MM.1S (cell line): Measurements from ENCODE around the gene CENPA.

Experiments used
- DNase-seq: peaks from one replicate; pipeline ENCODE4 v3.0.0-alpha.2; 2015
- H2AFZ ChIP-seq: fragments of 300-600 bp; sonication (generic); 2 replicates; pipeline ENCODE4 v1.6.0; 2016; ENCODE audit warnings: antibody characterized with exemption, low read length
- H3F3A ChIP-seq: fragments of 300-600 bp; sonication (generic); 2 replicates; pipeline ENCODE4 v1.6.1; 2016; ENCODE audit warnings: mild to moderate bottlenecking, antibody characterized with exemption, low read length, moderate library complexity, mixed read lengths; ENCODE audit not compliant: insufficient read depth
- H3K27ac ChIP-seq: fragments of 300-600 bp; sonication (generic); 2 replicates; pipeline ENCODE4 v1.5.1; 2016; ENCODE audit warnings: mild to moderate bottlenecking, low read length
- H3K27me3 ChIP-seq: fragments of 300-600 bp; sonication (generic); replicated peaks from 2 replicates; pipeline ENCODE4 v1.6.0; 2016; ENCODE audit warnings: low read length; ENCODE audit not compliant: insufficient read depth
- H3K36me3 ChIP-seq: fragments of 300-600 bp; sonication (generic); replicated peaks from 2 replicates; pipeline ENCODE4 v1.6.1; 2016; ENCODE audit warnings: mild to moderate bottlenecking, low read length, mixed read lengths; ENCODE audit not compliant: insufficient read depth
- H3K4me1 ChIP-seq: fragments of 300-600 bp; sonication (generic); 2 replicates; pipeline ENCODE4 v1.6.1; 2016; ENCODE audit warnings: low read length, mixed read lengths
- H3K4me2 ChIP-seq: fragments of 300-600 bp; sonication (generic); 2 replicates; pipeline ENCODE4 v1.6.0; 2016; ENCODE audit warnings: low read depth, low read length
- H3K4me3 ChIP-seq: fragments of 300-600 bp; sonication (generic); 2 replicates; pipeline ENCODE4 v1.5.1; 2016; ENCODE audit warnings: low read length, mixed read lengths
- H3K79me2 ChIP-seq: fragments of 300-600 bp; sonication (generic); 2 replicates; pipeline ENCODE4 v1.6.1; 2016; ENCODE audit warnings: mixed run types, low read length, mixed read lengths
- H3K9ac ChIP-seq: fragments of 300-600 bp; sonication (generic); 2 replicates; pipeline ENCODE4 v1.6.1; 2016; ENCODE audit warnings: low read length, mixed read lengths
- H3K9me2 ChIP-seq: fragments of 300-600 bp; sonication (generic); replicated peaks from 2 replicates; pipeline ENCODE4 v1.6.1; 2016; ENCODE audit warnings: mild to moderate bottlenecking, low read length, mixed read lengths; ENCODE audit not compliant: insufficient read depth
- H3K9me3 ChIP-seq: fragments of 300-600 bp; sonication (generic); replicated peaks from 2 replicates; pipeline ENCODE4 v1.6.1; 2016; ENCODE audit warnings: mild to moderate bottlenecking, low read length, mixed read lengths; ENCODE audit not compliant: insufficient read depth
- H4K20me1 ChIP-seq: fragments of 300-600 bp; sonication (generic); 2 replicates; pipeline ENCODE4 v1.6.1; 2016; ENCODE audit warnings: mild to moderate bottlenecking, low read length, moderate library complexity, mixed read lengths; ENCODE audit not compliant: insufficient read depth
- EZH2 ChIP-seq: fragments of 300-600 bp; sonication (generic); optimal IDR thresholded peaks from 2 replicates; pipeline ENCODE3; 2017; ENCODE audit warnings: low read depth, mild to moderate bottlenecking, antibody characterized with exemption, low read length, mixed read lengths
- EZH2phosphoT487 ChIP-seq: fragments of 300-600 bp; sonication (generic); IDR thresholded peaks from 2 replicates; pipeline ENCODE4 v1.6.1; 2018; ENCODE audit warnings: antibody characterized with exemption, low read length
- TF ChIP-seq, protein P1 (sequence below): fragments of 300-600 bp; sonication (generic); IDR thresholded peaks from 2 replicates; pipeline ENCODE4 v1.5.1; 2016; ENCODE audit warnings: antibody characterized with exemption, low read length, mixed read lengths

CENPA gene

GRCh38 chr2:26778507-26778906 is 7.3 kb upstream of the CENPA start:
- Histone ChIP-seq H3F3A (no peaks in the 10 kb centered on the region), H3K9me3 (no peaks in the 10 kb centered on the region), H4K20me1 (no peaks in the 10 kb centered on the region), H3K4me1 (no peaks in the 10 kb centered on the region), H3K27ac (no peak overlapping the region), H3K4me2 (no peak overlapping the region), H2AFZ (no peak overlapping the region), H3K4me3 (no peak overlapping the region), H3K27me3 (no peaks in the 10 kb centered on the region), H3K79me2 (no peaks in the 10 kb centered on the region), H3K9me2 (no peaks in the 10 kb centered on the region), H3K36me3 (no peaks in the 10 kb centered on the region), H3K9ac (no peak overlapping the region)
- no peak for DNase-seq
- TF ChIP-seq EZH2phosphoT487 (no peak), EZH2 (no peak)
- TF ChIP-seq, protein P1, sequence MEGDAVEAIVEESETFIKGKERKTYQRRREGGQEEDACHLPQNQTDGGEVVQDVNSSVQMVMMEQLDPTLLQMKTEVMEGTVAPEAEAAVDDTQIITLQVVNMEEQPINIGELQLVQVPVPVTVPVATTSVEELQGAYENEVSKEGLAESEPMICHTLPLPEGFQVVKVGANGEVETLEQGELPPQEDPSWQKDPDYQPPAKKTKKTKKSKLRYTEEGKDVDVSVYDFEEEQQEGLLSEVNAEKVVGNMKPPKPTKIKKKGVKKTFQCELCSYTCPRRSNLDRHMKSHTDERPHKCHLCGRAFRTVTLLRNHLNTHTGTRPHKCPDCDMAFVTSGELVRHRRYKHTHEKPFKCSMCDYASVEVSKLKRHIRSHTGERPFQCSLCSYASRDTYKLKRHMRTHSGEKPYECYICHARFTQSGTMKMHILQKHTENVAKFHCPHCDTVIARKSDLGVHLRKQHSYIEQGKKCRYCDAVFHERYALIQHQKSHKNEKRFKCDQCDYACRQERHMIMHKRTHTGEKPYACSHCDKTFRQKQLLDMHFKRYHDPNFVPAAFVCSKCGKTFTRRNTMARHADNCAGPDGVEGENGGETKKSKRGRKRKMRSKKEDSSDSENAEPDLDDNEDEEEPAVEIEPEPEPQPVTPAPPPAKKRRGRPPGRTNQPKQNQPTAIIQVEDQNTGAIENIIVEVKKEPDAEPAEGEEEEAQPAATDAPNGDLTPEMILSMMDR: no peak

- no peaks in the 10 kb centered on the region for H3K79me2 ChIP-seq
- H3K4me1 ChIP-seq: no peaks in the 10 kb centered on the region
- H3K4me2 ChIP-seq: no peak overlapping the region
- H3K4me3 ChIP-seq: no peak overlapping the region
- no peak overlapping the region for H3K9ac ChIP-seq
- TF ChIP-seq, protein P1: no peak
- TF ChIP-seq EZH2phosphoT487 (no peak), EZH2 (no peak)
- H3K9me2 ChIP-seq: no peaks in the 10 kb centered on the region
- H3K36me3 ChIP-seq: no peaks in the 10 kb centered on the region
- DNase-seq: no peak
- H3K27ac ChIP-seq: no peak overlapping the region
- H3F3A ChIP-seq: no peaks in the 10 kb centered on the region; the same call in 1 of the 2 replicates
- H2AFZ ChIP-seq: no peak overlapping the region
- no peaks in the 10 kb centered on the region for H4K20me1 ChIP-seq
- no peaks in the 10 kb centered on the region for H3K27me3 ChIP-seq
- no peaks in the 10 kb centered on the region for H3K9me3 ChIP-seq
Measured at GRCh38 chr2:26780203-26780760, 5.6 kb upstream of the CENPA start.

DNA sequence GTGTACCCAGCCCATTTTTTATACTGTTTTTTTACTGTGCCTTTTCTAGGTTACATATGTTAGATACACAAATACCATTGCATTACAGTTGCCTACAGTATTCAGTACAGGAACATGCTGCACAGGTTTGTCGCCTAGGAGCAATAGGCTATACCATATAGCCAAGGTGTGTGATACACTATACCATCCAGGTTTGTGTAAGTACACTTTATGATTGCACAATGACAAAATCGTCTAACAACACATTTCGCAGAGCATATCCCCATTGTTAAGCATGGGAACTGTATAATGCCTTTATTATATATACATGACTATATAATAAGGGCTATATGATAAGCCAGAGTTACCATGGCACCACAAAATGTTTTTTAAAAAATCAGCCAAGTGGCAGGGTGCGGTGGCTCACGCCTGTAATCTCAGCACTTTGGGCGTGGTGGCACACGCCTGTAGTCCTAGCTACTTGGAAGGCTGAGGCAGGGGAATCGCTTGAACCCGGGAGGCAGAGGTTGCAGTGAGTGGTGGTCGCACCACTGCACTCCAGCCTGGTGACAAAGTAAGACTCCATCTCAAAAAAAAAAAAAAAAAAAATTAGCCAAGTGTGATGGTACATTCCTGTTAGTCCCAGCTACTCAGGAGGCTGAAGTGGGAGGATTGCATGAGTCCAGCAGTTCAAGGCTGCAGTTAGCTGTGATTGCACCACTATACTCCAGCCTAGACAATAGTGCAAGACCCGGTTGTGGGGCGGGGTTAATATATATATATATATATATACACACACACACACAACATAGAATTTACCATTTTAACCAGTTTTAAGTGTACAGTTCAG is 2.8 kb upstream of the CENPA start:
- peaks cover 17% of the 10 kb centered on the region for H3K79me2 ChIP-seq
- H3K4me2 ChIP-seq: no peak overlapping the region
- no peaks in the 10 kb centered on the region for H3K9me2 ChIP-seq
- no peaks in the 10 kb centered on the region for H3K27me3 ChIP-seq
- H3K9me3 ChIP-seq: no peaks in the 10 kb centered on the region
- H4K20me1 ChIP-seq: no peaks in the 10 kb centered on the region
- no peaks in the 10 kb centered on the region; the same call in 1 of the 2 replicates for H3F3A ChIP-seq
- no peaks in the 10 kb centered on the region for H3K36me3 ChIP-seq
- H3K4me3 ChIP-seq: no peak overlapping the region
- TF ChIP-seq, protein P1: no peak
- TF ChIP-seq EZH2phosphoT487: no peak
- H2AFZ ChIP-seq: no peak overlapping the region
- no peak overlapping the region for H3K27ac ChIP-seq
- H3K4me1 ChIP-seq: no peaks in the 10 kb centered on the region
- no peak overlapping the region for H3K9ac ChIP-seq
- DNase-seq: no peak
